Osteoblast (primary cell): ENCODE data around the gene HMGXB3. TPM values are rescaled to one million over a fixed set of nuclear protein-coding genes. Genes with fewer than 3 reads are reported as not detected.

Source experiments
- DNase-seq: peaks from one replicate; pipeline ENCODE4 v3.0.0; 2011; ENCODE audit warnings: low spot score, mixed read lengths; ENCODE audit not compliant: insufficient read length; ENCODE audit errors: missing footprints
- H2AFZ ChIP-seq: 2 replicates; pipeline ENCODE4 v1.6.0; 2011; ENCODE audit warnings: mild to moderate bottlenecking, low read length
- H3K27ac ChIP-seq: 2 replicates; pipeline ENCODE4 v1.5.1; 2011; ENCODE audit warnings: mild to moderate bottlenecking, low read depth, low read length, moderate library complexity
- H3K27me3 ChIP-seq: 2 replicates; pipeline ENCODE4 v1.6.0; 2012; ENCODE audit warnings: mild to moderate bottlenecking, control low read depth, inconsistent platforms, low read length, moderate library complexity; ENCODE audit not compliant: insufficient read depth
- H3K36me3 ChIP-seq: 2 replicates; pipeline ENCODE4 v1.5.1; 2011; ENCODE audit warnings: mild to moderate bottlenecking, low read length, control low read depth, moderate library complexity; ENCODE audit not compliant: insufficient read depth
- H3K4me1 ChIP-seq: 2 replicates; pipeline ENCODE4 v1.5.1; 2011; ENCODE audit warnings: mild to moderate bottlenecking, low read length, control low read depth, moderate library complexity; ENCODE audit not compliant: insufficient read depth
- H3K4me2 ChIP-seq: 2 replicates; pipeline ENCODE4 v1.6.0; 2011; ENCODE audit warnings: mild to moderate bottlenecking, low read length; ENCODE audit not compliant: insufficient read depth
- H3K4me3 ChIP-seq: fragments of 200-600 bp; sonication (generic); 3 replicates; pipeline ENCODE4 v1.5.1; 2012; ENCODE audit warnings: mild to moderate bottlenecking, low read length, inconsistent platforms; ENCODE audit not compliant: insufficient read depth
- H3K79me2 ChIP-seq: 2 replicates; pipeline ENCODE4 v1.6.0; 2012; ENCODE audit warnings: mild to moderate bottlenecking, low read length, control low read depth, inconsistent platforms; ENCODE audit not compliant: insufficient read depth
- H3K9me3 ChIP-seq: 2 replicates; pipeline ENCODE4 v1.5.1; 2011; ENCODE audit warnings: low read depth, low read length, control low read depth
- H4K20me1 ChIP-seq: 2 replicates; pipeline ENCODE4 v1.6.0; 2012; ENCODE audit warnings: mild to moderate bottlenecking, low read length, control low read depth; ENCODE audit not compliant: insufficient read depth
- total RNA-seq: library from RNA; depleted of rRNA; stranded (reverse); fragments of >200 nt; gene quantifications from 2 replicates; pipeline ENCODE4 v1.2.3, GENCODE V29; 2012
- TF ChIP-seq, protein P1 (sequence below): IDR thresholded peaks from 2 replicates; pipeline ENCODE4 v1.5.1; 2011; ENCODE audit warnings: mild to moderate bottlenecking, low read depth, low read length, moderate library complexity; ENCODE audit errors: extremely low read depth

The HMGXB3 gene
- total RNA-seq, 1 donor, result 54.3 TPM

- H3K4me3 ChIP-seq, result no peak overlapping the region
- peaks cover 4% of the 10 kb centered on the region for H3K9me3 ChIP-seq
- H3K36me3 ChIP-seq, result no peaks in the 10 kb centered on the region
- H2AFZ ChIP-seq, result no peak overlapping the region
- H3K4me1 ChIP-seq, result no peaks in the 10 kb centered on the region
- no peaks in the 10 kb centered on the region for H4K20me1 ChIP-seq
- no peak for DNase-seq
- TF ChIP-seq, protein P1, sequence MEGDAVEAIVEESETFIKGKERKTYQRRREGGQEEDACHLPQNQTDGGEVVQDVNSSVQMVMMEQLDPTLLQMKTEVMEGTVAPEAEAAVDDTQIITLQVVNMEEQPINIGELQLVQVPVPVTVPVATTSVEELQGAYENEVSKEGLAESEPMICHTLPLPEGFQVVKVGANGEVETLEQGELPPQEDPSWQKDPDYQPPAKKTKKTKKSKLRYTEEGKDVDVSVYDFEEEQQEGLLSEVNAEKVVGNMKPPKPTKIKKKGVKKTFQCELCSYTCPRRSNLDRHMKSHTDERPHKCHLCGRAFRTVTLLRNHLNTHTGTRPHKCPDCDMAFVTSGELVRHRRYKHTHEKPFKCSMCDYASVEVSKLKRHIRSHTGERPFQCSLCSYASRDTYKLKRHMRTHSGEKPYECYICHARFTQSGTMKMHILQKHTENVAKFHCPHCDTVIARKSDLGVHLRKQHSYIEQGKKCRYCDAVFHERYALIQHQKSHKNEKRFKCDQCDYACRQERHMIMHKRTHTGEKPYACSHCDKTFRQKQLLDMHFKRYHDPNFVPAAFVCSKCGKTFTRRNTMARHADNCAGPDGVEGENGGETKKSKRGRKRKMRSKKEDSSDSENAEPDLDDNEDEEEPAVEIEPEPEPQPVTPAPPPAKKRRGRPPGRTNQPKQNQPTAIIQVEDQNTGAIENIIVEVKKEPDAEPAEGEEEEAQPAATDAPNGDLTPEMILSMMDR, result no peak
- no peak overlapping the region for H3K27ac ChIP-seq
- H3K27me3 ChIP-seq, result no peaks in the 10 kb centered on the region
- no peaks in the 10 kb centered on the region for H3K79me2 ChIP-seq
- no peak overlapping the region for H3K4me2 ChIP-seq
Observed at GRCh38 chr5:150075233-150075632, 74.7 kb downstream of the HMGXB3 start.

- H4K20me1 ChIP-seq, result no peaks in the 10 kb centered on the region
- H3K9me3 ChIP-seq, result peaks cover 4% of the 10 kb centered on the region
- H3K27me3 ChIP-seq, result no peaks in the 10 kb centered on the region
- H3K27ac ChIP-seq, result no peak overlapping the region
- no peak for DNase-seq
- TF ChIP-seq, protein P1, result no peak
- no peaks in the 10 kb centered on the region for H3K36me3 ChIP-seq
- no peaks in the 10 kb centered on the region for H3K79me2 ChIP-seq
- H3K4me3 ChIP-seq, result no peak overlapping the region
- no peak overlapping the region for H2AFZ ChIP-seq
- no peak overlapping the region for H3K4me2 ChIP-seq
- no peaks in the 10 kb centered on the region for H3K4me1 ChIP-seq
Observed at GRCh38 chr5:150075806-150076205, 75.3 kb downstream of the HMGXB3 start.

- peaks cover 6% of the 10 kb centered on the region for H3K4me1 ChIP-seq
- no peaks in the 10 kb centered on the region for H3K27me3 ChIP-seq
- no peak overlapping the region for H3K4me2 ChIP-seq
- no peaks in the 10 kb centered on the region for H3K79me2 ChIP-seq
- H4K20me1 ChIP-seq, result no peaks in the 10 kb centered on the region
- no peak overlapping the region for H2AFZ ChIP-seq
- H3K27ac ChIP-seq, result no peak overlapping the region
- H3K4me3 ChIP-seq, result no peak overlapping the region
- no peaks in the 10 kb centered on the region for H3K36me3 ChIP-seq
- H3K9me3 ChIP-seq, result peaks cover 4% of the 10 kb centered on the region
- TF ChIP-seq, protein P1, result no peak
- peak; percentile 44 for DNase-seq
Observed at GRCh38 chr5:150077060-150077459, 76.5 kb downstream of the HMGXB3 start.

DNA sequence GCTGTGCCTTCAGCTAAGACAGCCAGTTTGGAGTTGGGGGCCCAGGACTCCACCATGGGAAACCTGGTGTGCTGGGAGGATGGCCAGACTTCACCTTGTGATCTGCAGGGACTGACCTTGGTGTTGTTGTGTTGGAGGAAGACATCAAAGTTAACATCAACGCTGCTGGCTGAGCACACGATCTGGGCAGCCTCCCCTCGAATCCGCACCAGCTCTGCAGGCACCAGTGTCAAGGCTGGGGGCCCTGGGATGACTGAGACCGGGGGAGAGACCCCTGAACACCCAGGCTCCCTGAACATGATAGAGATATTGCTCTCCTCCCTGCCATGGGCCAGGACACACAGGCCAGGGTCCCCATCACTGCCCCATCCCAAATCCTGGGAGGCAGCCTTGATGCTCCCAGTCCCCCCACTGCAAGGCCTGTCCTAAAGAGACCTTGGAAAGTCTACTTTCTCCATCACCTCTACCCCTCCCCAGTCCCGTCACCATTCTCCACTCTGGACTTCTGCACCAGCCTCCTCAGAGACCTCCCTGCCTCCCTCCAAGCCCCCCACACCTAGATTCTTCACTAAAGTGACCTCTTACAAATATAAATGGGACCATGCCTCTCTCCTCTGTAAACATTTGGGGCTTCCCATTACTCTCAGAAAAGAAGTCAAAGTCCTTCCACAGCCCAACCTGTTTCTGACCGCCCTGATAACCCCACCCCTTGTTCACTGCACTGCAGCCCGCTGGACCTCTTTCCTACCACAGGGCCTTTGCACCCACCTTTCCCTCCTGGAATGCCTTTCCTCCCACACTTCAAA is 77.7 kb downstream of the HMGXB3 start:
- Histone ChIP-seq H3K27ac (no peak overlapping the region), H3K36me3 (no peaks in the 10 kb centered on the region), H3K4me3 (no peak overlapping the region), H3K4me2 (no peak overlapping the region), H2AFZ (no peak overlapping the region), H3K79me2 (no peaks in the 10 kb centered on the region), H3K27me3 (no peaks in the 10 kb centered on the region), H3K9me3 (peaks cover 2% of the 10 kb centered on the region), H3K4me1 (peaks cover 8% of the 10 kb centered on the region), H4K20me1 (no peaks in the 10 kb centered on the region)
- TF ChIP-seq, protein P1, result no peak
- no peak for DNase-seq
